Natural killer cell (primary cell): ENCODE results near the gene KCTD17. TPM values are rescaled to one million over a fixed set of nuclear protein-coding genes. Genes with fewer than 3 reads are reported as not detected.

Source experiments
- ATAC-seq, 3 donors: fragments of 150-1000 bp in 2 of 3; fragments of 200-7000 bp in 1 of 3; cut with Tn5 transposase; 1 replicate in 1 of 3; 2 replicates in 2 of 3; pipeline ENCODE4 v1.10.0; 2021; ENCODE audit warnings: mild to moderate bottlenecking in 2 of 3, moderate library complexity in 2 of 3
- DNase-seq, 2 donors: peaks; one replicate each; pipeline versions ENCODE4 v3.0.0 to v3.0.0-alpha.2; 2013 to 2021; ENCODE audit warnings: mixed read lengths in 1 of 2
- H3K27ac ChIP-seq: one replicate; pipeline ENCODE4 v1.5.1; 2013; ENCODE audit warnings: mild to moderate bottlenecking, low read length
- H3K27me3 ChIP-seq: one replicate; pipeline ENCODE4 v1.6.1; 2013; ENCODE audit warnings: low read length; ENCODE audit not compliant: control insufficient read depth, insufficient read depth
- H3K36me3 ChIP-seq: one replicate; pipeline ENCODE4 v1.6.1; 2013; ENCODE audit warnings: low read length; ENCODE audit not compliant: control insufficient read depth, insufficient read depth
- H3K4me1 ChIP-seq: one replicate; pipeline ENCODE4 v1.6.1; 2013; ENCODE audit warnings: low read length; ENCODE audit not compliant: control insufficient read depth, insufficient read depth
- H3K4me3 ChIP-seq: one replicate; pipeline ENCODE4 v1.5.1; 2013; ENCODE audit warnings: low read length
- H3K9me3 ChIP-seq: one replicate; pipeline ENCODE4 v1.6.1; 2013; ENCODE audit warnings: low read length; ENCODE audit not compliant: control insufficient read depth, insufficient read depth
- H3K27ac Mint-ChIP-seq, 2 donors: one replicate each; pipeline ENCODE4 v1.8.0; 2022; ENCODE audit warnings: mild to moderate bottlenecking in 2 of 2, mixed read lengths in 2 of 2, moderate library complexity in 1 of 2
- H3K27me3 Mint-ChIP-seq, 2 donors: one replicate each; pipeline ENCODE4 v1.8.0; 2022; ENCODE audit warnings: low read depth in 2 of 2, mixed read lengths in 2 of 2
- H3K36me3 Mint-ChIP-seq: one replicate; pipeline ENCODE4 v1.8.0; 2022; ENCODE audit warnings: mixed read lengths
- H3K4me1 Mint-ChIP-seq, 2 donors: one replicate each; pipeline ENCODE4 v1.8.0; 2022; ENCODE audit warnings: mixed read lengths in 2 of 2
- H3K4me3 Mint-ChIP-seq: one replicate; pipeline ENCODE4 v1.8.0; 2022; ENCODE audit warnings: mild to moderate bottlenecking, moderate library complexity, mixed read lengths
- H3K9me3 Mint-ChIP-seq, 2 donors: one replicate each; pipeline ENCODE4 v1.8.0; 2022; ENCODE audit warnings: mixed read lengths in 2 of 2
- WGBS: methylation state at CpG from one replicate; pipeline ENCODE4 v1.1.7; 2013; ENCODE audit warnings: missing lambda C conversion rate; ENCODE audit not compliant: insufficient coverage; 5-methylcytosine and 5-hydroxymethylcytosine counted together
- intact Hi-C: fragments of 100-400 bp; cut with micrococcal nuclease; formaldehyde crosslinking; loops from one replicate; pipeline ENCODE4 v1.14.2; 2022
- total RNA-seq, 4 donors: library from RNA; stranded (reverse); fragments of 120-200 nt in 1 of 4; gene quantifications; one replicate each; pipeline versions ENCODE4 v1.2.3 to v1.2.4, GENCODE V29; 2013 to 2022
- TF ChIP-seq, protein P1 (sequence below): fragments of 200-600 bp; IDR thresholded peaks from one replicate; pipeline ENCODE4 v1.8.0; 2022; ENCODE audit warnings: antibody characterized with exemption

KCTD17 gene
- total RNA-seq, 3 donors from 2014 or later (not counting 1 experiment from before 2014, with no cell fraction given), result 21.3 to 29.4 (median 22.9) TPM

DNA sequence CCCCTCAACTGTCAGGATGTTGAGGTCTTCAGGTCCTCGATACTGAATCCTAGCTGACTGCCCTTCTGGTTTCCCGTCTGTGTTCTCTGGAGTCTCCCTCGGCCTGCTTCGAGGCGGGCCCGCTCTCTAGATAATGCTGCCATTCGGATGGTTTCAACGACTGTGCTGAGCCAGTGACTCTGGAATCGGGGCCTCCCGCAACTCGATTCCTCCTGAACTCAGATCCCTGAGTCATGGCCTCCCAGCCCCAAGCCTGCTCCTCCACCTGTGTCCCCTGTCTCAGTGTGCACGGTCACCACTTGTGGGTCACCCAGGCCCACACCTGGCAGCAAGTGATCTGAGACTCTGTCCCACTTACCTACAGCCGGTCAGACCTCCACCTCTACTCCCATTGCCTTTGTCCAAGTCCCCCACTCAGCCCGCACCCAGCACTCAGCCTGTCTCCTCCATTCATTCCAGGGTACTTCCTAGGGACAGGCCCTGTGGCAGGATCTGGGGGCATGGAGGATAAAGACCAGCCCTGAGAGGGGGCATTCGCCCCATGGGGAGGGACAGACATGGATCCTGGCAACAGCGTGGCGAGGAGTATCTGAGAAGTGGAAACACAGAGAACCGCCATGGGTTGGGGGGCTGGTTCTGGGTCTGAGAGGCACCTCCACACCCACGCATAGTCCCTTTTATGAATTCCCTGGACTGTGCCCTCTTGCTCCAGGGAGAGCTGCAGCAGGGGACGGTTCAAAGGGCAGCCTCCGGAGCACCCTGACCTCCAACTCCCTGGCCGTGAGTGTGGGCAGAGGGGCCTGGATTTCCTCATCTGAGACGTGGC, 17.7 kb upstream of the KCTD17 start:
- Mint-ChIP-seq H3K27me3 (peaks cover 0 to 7% of the 10 kb centered on the region in 2 donors), H3K9me3 (no peaks in the 10 kb centered on the region), H3K4me1 (no peaks in the 10 kb centered on the region), H3K4me3 (no peak overlapping the region), H3K27ac (no peak overlapping the region), H3K36me3 (no peaks in the 10 kb centered on the region)
- Histone ChIP-seq H3K27ac (no peak overlapping the region), H3K4me1 (no peaks in the 10 kb centered on the region), H3K9me3 (no peaks in the 10 kb centered on the region), H3K4me3 (no peak overlapping the region), H3K27me3 (no peaks in the 10 kb centered on the region), H3K36me3 (peaks cover 9% of the 10 kb centered on the region)
- intact Hi-C loops, result no loop called here
- ATAC-seq (no peak), DNase-seq (no peak)
- TF ChIP-seq, protein P1, sequence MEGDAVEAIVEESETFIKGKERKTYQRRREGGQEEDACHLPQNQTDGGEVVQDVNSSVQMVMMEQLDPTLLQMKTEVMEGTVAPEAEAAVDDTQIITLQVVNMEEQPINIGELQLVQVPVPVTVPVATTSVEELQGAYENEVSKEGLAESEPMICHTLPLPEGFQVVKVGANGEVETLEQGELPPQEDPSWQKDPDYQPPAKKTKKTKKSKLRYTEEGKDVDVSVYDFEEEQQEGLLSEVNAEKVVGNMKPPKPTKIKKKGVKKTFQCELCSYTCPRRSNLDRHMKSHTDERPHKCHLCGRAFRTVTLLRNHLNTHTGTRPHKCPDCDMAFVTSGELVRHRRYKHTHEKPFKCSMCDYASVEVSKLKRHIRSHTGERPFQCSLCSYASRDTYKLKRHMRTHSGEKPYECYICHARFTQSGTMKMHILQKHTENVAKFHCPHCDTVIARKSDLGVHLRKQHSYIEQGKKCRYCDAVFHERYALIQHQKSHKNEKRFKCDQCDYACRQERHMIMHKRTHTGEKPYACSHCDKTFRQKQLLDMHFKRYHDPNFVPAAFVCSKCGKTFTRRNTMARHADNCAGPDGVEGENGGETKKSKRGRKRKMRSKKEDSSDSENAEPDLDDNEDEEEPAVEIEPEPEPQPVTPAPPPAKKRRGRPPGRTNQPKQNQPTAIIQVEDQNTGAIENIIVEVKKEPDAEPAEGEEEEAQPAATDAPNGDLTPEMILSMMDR, result no peak
- 94% methylated on average over 23 of the region's 23 CpGs for WGBS

GRCh38 chr22:37036655-37037377, 14.7 kb upstream of the KCTD17 start:
- no peak overlapping the region for H3K4me3 Mint-ChIP-seq
- H3K4me1 Mint-ChIP-seq, result no peaks in the 10 kb centered on the region

GRCh38 chr22:37037669-37038068, 13.9 kb upstream of the KCTD17 start:
- Histone ChIP-seq H3K36me3 (no peaks in the 10 kb centered on the region), H3K4me1 (no peaks in the 10 kb centered on the region), H3K9me3 (no peaks in the 10 kb centered on the region), H3K4me3 (no peak overlapping the region), H3K27me3 (no peaks in the 10 kb centered on the region), H3K27ac (no peak overlapping the region)
- H3K27ac Mint-ChIP-seq, result no peak overlapping the region
- intact Hi-C loops, result no loop called here
- no peaks in the 10 kb centered on the region for H3K9me3 Mint-ChIP-seq
- peaks cover 0 to 12% of the 10 kb centered on the region in 2 donors for H3K27me3 Mint-ChIP-seq
- H3K4me1 Mint-ChIP-seq, result no peaks in the 10 kb centered on the region
- no peaks in the 10 kb centered on the region for H3K36me3 Mint-ChIP-seq
- ATAC-seq, result no peak
- TF ChIP-seq, protein P1, result no peak
- WGBS, result 75% methylated on average over 14 of the region's 14 CpGs
- H3K4me3 Mint-ChIP-seq, result no peak overlapping the region
- no peak for DNase-seq

More at GRCh38 chr22:37036655-37037377, 14.7 kb upstream of the KCTD17 start:
- intact Hi-C loops, result no loop called here
- Mint-ChIP-seq H3K36me3 (no peaks in the 10 kb centered on the region), H3K9me3 (no peaks in the 10 kb centered on the region), H3K27me3 (peaks cover 0 to 12% of the 10 kb centered on the region in 2 donors), H3K27ac (no peak overlapping the region)
- 83% methylated on average over 11 of the region's 11 CpGs for WGBS
- no peak overlapping the region for H3K27ac ChIP-seq
- ATAC-seq, result no peak
- DNase-seq, result no peak
- no peaks in the 10 kb centered on the region for H3K4me1 ChIP-seq
- no peaks in the 10 kb centered on the region for H3K9me3 ChIP-seq
- H3K36me3 ChIP-seq, result no peaks in the 10 kb centered on the region
- H3K27me3 ChIP-seq, result no peaks in the 10 kb centered on the region
- TF ChIP-seq, protein P1, result no peak
- no peak overlapping the region for H3K4me3 ChIP-seq
